Rectal smooth muscle tissue (tissue), 1 donor: ENCODE measurements around the gene WFDC10A.
"Not testable (repeated sequence)": the region's sequence is repeated elsewhere in the genome, so short reads cannot be mapped to it uniquely, and the experiment has no call there.

Experiments used
- H3K27ac ChIP-seq: one replicate; pipeline ENCODE4 v1.7.0; 2013; ENCODE audit warnings: low read depth, low read length, inconsistent platforms
- H3K27me3 ChIP-seq: one replicate; pipeline ENCODE4 v1.7.0; 2013; ENCODE audit warnings: low read length; ENCODE audit not compliant: control insufficient read depth, insufficient read depth
- H3K36me3 ChIP-seq: one replicate; pipeline ENCODE4 v1.7.0; 2013; ENCODE audit warnings: low read length; ENCODE audit not compliant: control insufficient read depth, insufficient read depth
- H3K4me1 ChIP-seq: one replicate; pipeline ENCODE4 v1.7.0; 2013; ENCODE audit warnings: low read length; ENCODE audit not compliant: control insufficient read depth, insufficient read depth
- H3K4me3 ChIP-seq: one replicate; pipeline ENCODE4 v1.7.0; 2013; ENCODE audit warnings: low read length
- H3K9ac ChIP-seq: one replicate; pipeline ENCODE4 v1.7.0; 2013; ENCODE audit warnings: low read length

Gene WFDC10A

GRCh38 chr20:45657038-45657437, 27.5 kb downstream of the WFDC10A start:
- H3K27me3 ChIP-seq, result not testable (repeated sequence)

GRCh38 chr20:45670139-45670538, 40.6 kb downstream of the WFDC10A start, which contains the start of gene WFDC11:
Gene WFDC11, minus strand, starts transcription at chr20:45670239. Its CDS starts 19,639 bp downstream, at chr20:45650600.
- H3K9ac ChIP-seq, result no peak within 1 kb of the TSS
- H3K36me3 ChIP-seq, result no peaks in the 10 kb centered on the region
- H3K27ac ChIP-seq, result no peak within 1 kb of the TSS
- H3K27me3 ChIP-seq, result no peaks in the 10 kb centered on the region
- H3K4me1 ChIP-seq, result no peaks in the 10 kb centered on the region
- H3K4me3 ChIP-seq, result no peak within 1 kb of the TSS

More at GRCh38 chr20:45657038-45657437, 27.5 kb downstream of the WFDC10A start:
- not testable (repeated sequence) for H3K27ac ChIP-seq, H3K36me3 ChIP-seq, H3K4me1 ChIP-seq, H3K9ac ChIP-seq, H3K4me3 ChIP-seq

- no peaks in the 10 kb centered on the region for H3K4me1 ChIP-seq
Measured at GRCh38 chr20:45672765-45673164, 43.2 kb downstream of the WFDC10A start.

GRCh38 chr20:45679650-45680049, 50.1 kb downstream of the WFDC10A start:
- Histone ChIP-seq H3K27ac (no peak overlapping the region), H3K4me1 (no peaks in the 10 kb centered on the region), H3K36me3 (no peaks in the 10 kb centered on the region)

More at GRCh38 chr20:45672765-45673164, 43.2 kb downstream of the WFDC10A start:
- no peak overlapping the region for H3K4me3 ChIP-seq
- H3K27me3 ChIP-seq, result no peaks in the 10 kb centered on the region
- H3K27ac ChIP-seq, result no peak overlapping the region
- H3K36me3 ChIP-seq, result no peaks in the 10 kb centered on the region
- no peak overlapping the region for H3K9ac ChIP-seq

More at GRCh38 chr20:45679650-45680049, 50.1 kb downstream of the WFDC10A start:
- Histone ChIP-seq H3K27me3 (no peaks in the 10 kb centered on the region), H3K4me3 (no peak overlapping the region), H3K9ac (no peak overlapping the region)
